HG03135 (cell line): ENCODE data around the gene PARK7.
A peak's percentile ranks its signal among the peaks of the same experiment; 100 is the strongest.
"Not testable (repeated sequence)": the region's sequence is repeated elsewhere in the genome, so short reads cannot be mapped to it uniquely, and the experiment has no call there.

Experiments used
- ATAC-seq: cut with Tn5 transposase; IDR thresholded peaks from one replicate; pipeline ENCODE4 v1.9.1; 2021; ENCODE audit warnings: mild to moderate bottlenecking, moderate library complexity; ENCODE audit not compliant: unreplicated experiment

The PARK7 gene

DNA sequence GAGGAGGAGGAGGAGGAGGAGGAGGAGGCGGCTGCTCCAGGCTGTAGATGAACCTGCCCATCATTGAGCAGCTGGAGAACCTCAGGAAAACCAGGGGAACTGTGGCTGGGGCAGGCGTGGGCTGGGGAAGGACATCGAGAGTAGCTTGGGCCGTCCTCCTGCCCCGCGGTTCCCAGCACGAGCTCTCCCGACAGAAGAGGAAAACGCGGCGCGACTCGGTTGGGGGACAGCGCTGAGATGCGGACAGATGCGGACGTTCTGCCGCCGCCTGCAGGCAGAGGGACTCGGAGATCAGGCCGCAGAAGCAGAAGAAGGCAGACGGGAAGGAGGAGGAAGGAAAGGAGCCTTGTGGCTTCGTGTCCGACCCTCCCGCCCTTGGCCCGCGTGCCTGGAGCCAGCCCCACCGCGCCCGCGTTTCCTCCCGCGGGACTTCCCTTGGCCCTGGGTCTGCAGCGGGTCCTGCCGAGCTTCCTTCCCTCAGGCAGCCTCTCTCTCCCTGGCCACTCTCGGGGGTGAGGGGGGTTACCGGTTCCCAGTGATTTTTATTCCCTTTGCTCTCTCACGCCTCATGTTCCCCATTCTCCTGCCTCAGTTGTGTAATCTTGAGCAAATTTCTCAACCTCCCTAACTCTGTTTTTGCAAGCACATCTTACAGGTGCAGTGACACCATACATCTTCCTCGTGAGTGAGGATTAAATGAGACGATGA is 19.1 kb upstream of the PARK7 start:
- no peak for ATAC-seq

DNA sequence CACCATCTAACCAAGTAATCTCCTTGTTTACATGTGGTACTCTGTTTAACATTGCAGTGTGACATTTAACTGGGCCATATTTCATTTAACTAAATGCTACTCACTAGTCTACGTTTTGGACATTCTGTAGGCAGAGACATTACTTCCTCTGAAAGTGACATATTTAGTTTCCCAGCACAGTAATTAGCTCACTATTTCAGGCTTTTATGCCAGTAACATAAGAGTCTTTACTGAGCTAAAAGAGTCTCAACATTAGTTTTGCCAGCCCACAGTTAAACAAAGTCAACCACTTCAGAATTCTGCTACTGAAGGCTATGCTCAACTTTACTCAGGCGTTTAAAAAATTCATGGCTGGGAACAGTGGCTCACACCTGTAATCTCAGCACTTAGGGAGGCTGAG is 18.3 kb upstream of the PARK7 start:
- no peak for ATAC-seq

DNA sequence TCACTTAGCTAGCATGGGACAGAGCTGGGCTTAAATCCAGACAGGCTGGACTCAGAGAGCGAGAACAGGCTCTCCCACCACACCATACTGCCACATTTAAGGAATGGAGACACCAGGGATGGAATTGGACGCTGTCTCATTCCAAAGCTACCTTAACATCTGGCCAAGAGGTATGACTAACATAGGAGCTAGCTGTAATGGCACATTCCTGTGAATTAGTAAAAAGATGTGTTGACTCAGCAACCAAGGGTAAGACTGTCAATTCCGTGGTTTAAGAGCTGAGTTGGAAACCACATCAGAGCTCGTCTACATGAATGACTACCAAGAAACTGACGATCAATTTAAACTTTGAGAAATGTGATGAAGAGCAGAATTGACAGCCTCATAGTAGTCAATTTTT is 12.6 kb upstream of the PARK7 start:
- no peak for ATAC-seq

DNA sequence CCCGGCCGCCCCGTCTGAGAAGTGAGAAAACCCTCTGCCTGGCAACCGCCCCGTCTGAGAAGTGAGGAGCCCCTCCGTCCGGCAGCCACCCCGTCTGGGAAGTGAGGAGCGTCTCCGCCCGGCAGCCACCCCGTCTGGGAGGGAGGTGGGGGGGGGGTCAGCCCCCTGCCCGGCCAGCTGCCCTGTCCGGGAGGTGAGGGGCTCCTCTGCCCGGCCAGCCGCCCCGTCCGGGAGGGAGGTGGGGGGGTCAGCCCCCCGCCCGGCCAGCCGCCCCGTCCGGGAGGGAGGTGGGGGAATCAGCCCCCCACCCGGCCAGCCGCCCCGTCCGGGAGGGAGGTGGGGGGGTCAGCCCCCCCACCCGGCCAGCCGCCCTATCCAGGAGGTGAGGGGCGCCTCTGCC is 8.7 kb upstream of the PARK7 start:
- not testable (repeated sequence) for ATAC-seq

DNA sequence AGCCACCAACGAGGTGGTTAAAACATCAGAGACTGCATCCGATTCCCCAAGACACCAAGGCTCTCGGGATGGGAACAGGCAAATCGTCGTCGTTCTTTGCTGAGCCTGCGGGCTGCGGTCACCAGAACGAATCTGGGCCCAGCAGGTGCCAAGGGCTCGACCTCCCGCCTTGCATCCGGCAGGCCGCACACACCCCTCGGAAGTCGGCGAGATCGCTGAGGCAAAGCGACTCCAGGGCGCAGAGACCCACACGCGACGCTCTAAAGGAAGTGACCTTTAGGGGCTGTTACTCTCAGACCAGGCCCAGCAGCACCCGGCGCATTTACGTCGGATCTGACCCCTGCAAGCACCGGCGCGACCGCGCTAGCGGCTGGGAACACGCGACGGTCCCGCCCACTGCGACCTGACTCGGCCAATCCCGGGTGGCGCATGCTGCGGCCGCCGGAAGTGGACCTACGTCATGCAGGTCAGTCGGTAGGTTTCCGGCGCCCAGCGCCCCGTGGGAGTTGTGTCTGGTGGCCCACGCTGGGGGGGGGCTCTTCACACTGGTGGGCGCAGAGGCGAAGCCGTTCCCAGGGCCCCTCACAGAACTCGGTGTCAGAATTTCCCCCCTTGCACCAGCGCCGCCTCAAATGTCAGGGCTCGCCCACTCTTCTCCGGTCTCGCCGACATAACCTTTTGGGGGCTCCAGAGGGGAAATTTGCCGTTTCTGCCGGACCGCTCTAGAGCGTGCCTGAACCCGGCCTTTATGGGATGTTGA is 7.5 kb upstream of the PARK7 start:
- peak; percentile 89 for ATAC-seq

DNA sequence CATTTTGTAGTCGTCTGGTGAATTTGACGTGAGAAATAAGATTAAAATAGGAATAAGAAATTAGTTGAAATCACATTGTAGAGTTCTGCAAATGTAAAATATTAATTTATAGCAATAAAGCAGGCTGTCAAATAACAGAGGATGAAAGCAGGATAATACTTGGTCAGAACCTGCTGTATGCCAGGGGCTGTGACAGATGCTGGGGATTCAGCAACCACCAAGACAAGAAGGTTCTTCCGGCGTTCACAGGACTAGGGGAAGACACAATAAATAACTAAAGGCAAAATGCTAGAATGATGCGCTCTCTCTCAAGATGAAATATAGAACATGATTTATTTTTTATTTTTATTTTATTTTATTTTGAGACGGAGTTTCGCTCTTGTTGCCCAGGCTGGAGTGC is 6.8 kb upstream of the PARK7 start:
- ATAC-seq: no peak

DNA sequence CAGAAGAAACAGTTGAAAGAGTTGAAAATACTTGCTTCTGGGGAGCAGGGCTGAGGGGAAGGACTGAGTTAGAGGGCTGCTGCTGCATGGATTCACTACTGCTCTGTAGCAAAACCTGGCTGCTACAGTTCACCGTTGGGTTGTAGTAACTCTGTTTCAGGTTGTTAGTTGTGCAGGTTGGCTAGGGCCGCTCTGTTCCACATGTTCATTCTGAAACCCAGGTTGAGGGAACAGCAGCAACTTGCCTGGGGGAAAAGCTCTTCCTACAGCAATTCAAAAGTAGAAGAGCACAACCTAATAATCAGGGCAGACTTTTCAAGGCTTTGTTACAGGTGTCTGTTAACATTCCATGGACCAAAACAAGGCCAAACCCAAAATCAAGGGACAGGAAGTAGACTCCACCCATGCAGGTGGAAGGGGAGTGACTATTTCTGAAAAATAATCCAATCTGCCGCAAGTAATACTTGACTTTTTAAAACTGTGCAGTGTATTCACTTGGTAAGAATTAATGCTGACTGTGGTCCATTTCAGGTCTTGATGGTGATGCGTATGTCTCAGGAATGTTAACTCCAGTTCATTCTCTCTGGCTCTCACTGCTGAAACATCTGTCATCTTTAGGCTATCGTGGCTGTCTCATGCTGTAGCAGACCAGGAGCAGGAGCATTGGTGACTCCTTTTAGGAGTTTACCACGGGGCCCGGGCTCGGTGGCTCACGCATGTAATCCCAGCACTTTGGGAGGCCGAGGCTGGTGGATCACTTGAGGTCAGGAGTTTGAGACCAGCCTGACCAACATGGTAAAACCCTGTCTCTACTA is 5.1 kb upstream of the PARK7 start:
- no peak for ATAC-seq

DNA sequence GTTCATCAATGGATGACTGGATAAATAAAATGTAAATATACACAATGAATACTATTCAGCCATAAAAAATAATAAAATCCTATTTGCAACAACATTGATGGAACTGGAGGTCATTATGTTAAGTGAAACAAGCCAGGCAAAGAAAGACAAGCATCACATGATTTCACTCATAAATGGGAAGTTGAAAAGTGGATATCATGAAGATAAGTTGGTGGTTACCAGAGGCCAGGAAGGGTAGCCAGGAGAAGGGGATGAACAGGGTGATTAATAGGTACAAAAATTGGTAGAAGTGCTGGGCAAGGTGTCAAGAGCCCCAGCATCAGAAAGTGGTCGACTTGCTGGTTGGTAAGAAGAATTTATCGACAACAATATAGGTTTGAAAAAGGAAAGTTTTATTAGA is 1.3 kb upstream of the PARK7 start:
- ATAC-seq: no peak

DNA sequence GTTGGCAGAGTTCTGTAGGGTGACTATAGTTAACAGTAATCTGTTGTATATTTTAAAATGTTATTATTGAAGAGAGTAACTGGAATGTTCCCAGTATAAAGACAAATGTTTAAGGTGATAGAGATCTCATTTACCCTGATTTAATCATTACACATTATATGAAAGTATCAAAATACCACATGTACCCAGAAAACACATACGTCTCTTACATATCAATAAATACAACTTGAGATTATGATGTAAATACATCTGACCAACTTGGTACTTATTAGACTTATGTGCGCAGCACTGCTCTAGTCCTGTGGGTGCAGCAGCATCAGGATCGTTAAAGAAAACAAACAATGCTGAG is 670 bp upstream of the PARK7 start:
- ATAC-seq: no peak

DNA sequence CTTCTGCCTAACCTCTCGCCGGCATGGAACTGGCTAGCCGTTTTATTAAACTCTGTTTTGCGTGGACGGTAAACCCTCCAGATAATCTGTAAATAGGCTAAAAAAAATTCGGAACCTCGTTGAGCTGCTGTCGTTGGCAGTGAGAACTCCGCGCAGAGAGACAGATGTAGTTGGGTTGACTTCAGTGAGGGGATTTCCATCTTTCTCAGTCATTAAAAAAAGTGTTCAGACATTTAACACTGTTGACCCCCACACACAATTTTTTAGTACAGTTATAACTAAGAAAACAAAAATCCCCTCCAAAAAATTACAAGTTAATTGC is 464 bp downstream of the PARK7 start:
- peak; percentile 12 for ATAC-seq

DNA sequence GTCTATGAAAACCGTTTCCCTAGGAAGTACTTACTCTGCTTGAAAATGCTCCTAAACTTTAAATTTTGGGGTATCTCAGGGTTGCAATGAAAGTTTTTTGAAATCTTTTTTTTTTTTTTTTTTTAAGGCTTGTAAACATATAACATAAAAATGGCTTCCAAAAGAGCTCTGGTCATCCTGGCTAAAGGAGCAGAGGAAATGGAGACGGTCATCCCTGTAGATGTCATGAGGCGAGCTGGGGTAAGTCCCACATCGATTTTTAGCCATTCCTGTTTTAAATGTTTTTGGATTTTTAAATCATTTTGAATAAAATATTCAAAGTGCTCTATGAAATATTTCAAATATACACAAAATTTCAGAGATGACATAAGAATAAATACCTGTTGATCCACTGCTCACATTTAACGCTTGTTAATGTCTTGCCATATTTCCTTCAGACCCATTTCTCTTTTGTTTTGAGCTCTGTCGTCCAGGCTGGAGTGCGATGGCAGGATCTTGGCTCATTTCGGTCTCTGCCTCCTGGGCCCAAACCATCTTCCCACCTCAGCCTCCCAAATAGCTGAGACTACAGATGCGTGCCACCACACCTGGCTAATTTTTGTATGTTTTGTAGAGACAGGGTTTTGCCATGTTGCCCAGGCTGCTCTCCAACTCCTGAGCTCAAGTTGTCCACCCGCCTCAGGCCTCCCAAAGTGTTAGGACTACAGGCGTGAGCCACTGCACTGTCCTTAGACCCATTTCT is 1.3 kb downstream of the PARK7 start:
- no peak for ATAC-seq

DNA sequence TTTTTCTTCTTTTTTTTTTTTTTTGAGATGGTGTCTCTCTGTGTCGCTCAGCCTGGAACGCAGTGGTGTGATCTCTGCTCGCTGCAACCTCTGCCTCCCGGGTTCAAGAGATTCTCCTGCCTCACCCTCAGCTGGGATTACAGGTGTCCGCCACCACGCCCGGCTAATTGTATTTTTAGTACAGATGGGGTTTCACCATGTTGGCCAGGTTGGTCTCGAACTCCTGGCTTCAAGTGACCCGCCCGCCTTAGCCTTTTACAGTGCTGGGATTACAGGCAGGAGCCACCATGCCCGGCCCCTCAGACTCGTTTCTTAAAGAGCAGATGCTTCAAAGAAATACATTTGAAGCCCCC is 1.8 kb downstream of the PARK7 start:
- not testable (repeated sequence) for ATAC-seq

DNA sequence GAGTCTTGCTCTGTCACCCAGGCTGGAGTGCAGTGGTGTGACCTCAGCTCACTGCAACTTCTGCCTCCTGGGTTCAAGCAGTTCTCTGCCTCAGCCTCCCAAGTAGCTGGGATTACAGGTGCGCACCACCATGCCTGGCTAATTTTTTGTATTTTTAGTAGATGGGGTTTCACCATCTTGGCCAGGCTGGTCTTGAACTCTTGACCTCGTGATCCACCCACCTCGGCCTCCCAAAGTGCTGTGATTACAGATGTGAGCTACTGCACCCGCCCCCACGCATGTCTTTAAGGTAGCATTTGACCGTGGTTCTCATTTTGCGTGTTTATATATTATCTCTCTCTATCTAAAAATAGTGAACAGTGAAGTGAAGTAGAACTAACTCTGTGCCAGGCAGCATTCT is 2.3 kb downstream of the PARK7 start:
- not testable (repeated sequence) for ATAC-seq

DNA sequence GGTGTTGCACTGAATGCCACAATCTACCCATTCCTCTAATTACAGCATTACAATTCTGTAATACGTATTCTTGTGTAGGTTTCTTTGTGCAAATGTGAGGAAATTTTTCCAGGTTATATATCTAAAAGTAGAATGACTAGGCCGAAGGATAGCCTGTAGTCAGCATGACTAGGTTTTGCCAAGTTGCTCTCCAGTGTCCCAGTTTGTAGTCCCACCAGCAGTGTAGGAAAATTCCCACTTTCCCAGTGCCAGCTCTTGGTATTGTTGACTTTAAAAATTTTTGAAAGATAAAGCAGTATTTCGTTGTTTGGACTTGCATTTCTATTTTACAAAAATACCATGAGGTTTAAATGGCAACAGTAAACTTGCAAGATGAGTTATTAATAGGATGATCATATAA is 3.0 kb downstream of the PARK7 start:
- no peak for ATAC-seq

DNA sequence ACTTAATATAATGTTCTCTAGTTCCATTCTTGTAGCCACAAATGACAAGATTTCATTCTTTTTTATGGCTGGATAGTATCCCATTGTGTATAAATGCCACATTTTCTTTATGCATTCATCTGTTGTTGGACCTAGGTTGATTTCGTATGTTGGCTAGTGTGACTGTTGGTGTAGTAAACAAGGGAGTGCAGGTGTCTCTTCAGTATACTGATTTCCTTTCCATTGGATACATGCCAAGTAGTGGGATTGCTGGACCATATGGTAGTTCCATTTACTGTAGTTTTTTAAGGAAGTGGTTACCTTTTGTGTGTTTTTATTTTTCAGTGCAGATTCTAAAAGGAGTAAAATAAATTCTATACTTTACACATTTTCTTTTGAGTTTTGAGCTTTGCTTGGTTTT is 5.7 kb downstream of the PARK7 start:
- no peak for ATAC-seq

DNA sequence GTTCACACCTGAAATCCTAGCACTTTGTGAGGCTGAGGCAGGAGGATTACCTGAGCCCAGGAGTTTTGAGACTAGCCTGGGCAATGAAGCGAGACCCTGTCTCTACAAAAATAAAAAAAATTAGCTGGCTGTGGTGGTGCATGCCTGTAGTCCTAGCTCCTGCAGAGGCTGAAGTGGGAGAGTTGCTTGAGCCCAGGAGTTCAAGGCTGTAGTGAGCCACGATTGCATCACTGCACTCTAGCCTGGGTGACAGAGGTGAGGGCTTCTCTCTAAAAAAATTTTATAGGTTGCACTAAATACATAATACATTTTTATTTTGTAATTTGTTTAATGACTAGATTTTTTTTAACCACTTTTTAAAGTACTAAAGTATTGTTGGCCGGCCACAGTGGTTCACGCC is 6.1 kb downstream of the PARK7 start:
- no peak for ATAC-seq

DNA sequence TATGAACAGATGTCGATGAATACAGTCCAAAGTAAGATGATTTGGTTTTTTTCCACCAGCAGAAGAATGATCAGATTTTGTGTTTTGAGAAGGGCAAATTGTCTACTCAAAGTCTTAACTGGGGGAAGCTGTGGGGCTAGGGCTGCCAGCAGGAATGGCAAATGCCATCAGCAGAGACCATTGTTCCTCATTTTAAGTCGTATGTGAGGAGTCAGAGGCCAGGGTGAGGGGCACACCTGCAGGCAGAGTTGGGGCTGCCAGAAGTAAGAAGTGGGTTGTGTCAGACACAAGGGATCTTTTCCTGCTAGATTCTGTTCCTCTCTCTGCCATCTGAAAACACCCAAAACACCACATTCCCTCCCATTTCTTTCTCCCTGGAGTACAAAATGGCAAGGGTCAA is 8.7 kb downstream of the PARK7 start:
- no peak for ATAC-seq

DNA sequence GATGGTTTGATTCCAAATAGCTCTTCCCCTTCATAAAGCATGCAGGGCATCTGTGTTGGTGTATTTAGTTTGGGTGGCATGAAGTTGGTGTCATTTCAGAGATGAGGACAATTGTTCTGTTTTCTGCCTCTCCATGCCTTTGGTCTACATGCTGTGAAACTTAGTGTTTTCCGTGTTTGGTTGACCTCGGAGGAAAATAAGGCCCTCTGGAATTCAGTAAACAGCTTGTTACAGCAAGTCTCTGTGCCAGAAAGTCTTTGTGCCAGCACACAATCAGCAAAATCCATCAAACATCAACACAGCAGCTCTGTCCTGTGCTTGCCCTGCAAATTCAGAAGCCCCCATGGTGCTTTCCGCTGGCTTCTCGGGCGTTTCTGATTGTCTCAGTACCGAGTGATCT is 9.5 kb downstream of the PARK7 start:
- ATAC-seq: no peak

DNA sequence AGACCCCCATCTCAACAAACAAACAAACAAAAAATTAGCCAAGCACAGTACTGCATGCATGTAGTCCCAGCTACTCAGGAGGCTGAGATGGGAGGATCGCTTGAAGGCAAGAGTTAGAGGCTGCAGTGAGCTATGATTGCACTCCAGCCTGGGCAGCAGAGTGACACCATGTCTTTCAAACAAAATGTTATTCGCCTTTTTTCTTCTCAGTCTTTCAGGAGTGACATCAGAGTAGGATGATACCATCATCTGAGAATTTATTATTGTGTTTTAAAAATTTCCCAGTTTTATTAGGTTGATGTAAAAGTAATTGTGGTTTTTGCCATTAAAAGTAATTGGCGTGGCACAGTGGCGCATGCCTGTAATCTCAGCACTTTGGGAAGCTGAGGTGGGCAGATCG is 10.8 kb downstream of the PARK7 start:
- ATAC-seq: no peak

DNA sequence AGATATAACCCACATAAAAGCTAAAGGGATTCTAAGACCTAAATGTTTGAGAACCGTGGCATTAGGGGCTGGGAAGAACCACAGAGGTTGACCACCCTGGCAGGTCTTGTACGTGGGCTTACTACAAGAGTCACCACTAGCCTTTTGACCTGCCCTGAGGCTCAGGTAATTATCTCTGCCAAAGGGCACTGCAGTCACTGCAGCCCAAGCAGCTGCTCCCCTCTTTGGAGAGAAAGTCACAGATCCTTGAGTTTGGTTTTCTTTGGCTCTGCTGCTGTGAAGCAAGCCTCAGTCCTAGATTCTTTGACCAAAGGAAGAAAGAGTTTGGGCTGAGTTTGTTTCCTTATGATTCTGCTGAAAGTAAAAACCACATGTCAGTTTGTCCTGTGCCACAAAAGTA is 11.6 kb downstream of the PARK7 start:
- no peak for ATAC-seq

DNA sequence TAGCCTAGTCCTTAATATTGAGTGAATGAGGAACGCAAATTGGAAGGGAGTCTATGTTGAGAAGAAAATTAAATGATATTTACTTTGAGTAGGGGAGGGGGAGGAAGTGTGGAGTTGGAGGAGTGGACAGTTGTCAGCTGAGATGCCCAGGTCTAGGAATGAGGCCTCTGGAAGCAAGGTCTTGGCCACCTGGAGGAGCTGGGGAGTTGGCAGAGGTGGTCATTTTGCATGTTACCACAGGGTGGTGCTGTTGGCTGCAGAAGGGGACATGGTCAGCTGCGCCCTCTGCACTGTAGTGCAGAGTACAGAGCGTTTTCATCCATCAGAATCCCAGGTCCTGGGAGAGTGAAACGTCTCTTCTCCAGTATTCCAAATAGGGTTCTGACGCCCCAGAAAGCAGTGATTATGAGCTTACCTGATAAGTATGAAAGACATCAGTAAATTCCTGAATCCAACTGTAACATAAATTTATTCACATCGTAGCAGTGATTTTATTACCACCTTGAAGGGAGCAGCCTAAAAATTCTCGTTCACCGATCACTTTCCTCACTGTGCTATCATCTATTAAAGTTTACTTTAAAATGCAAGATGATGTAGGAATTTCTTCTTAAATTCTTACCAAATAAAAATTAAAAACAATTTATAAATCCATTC is 13.8 kb downstream of the PARK7 start:
- ATAC-seq: no peak
